Natural killer cell (primary cell): ENCODE data around the gene GMFB. TPM values are rescaled to one million over a fixed set of nuclear protein-coding genes. Genes with fewer than 3 reads are reported as not detected.

Experiments used
- ATAC-seq, 3 donors: fragments of 150-1000 bp in 2 of 3; fragments of 200-7000 bp in 1 of 3; cut with Tn5 transposase; 1 replicate in 1 of 3; 2 replicates in 2 of 3; pipeline ENCODE4 v1.10.0; 2021; ENCODE audit warnings: mild to moderate bottlenecking in 2 of 3, moderate library complexity in 2 of 3
- DNase-seq, 2 donors: peaks; one replicate each; pipeline versions ENCODE4 v3.0.0 to v3.0.0-alpha.2; 2013 to 2021; ENCODE audit warnings: mixed read lengths in 1 of 2
- H3K27ac ChIP-seq: one replicate; pipeline ENCODE4 v1.5.1; 2013; ENCODE audit warnings: mild to moderate bottlenecking, low read length
- H3K27me3 ChIP-seq: one replicate; pipeline ENCODE4 v1.6.1; 2013; ENCODE audit warnings: low read length; ENCODE audit not compliant: control insufficient read depth, insufficient read depth
- H3K36me3 ChIP-seq: one replicate; pipeline ENCODE4 v1.6.1; 2013; ENCODE audit warnings: low read length; ENCODE audit not compliant: control insufficient read depth, insufficient read depth
- H3K4me1 ChIP-seq: one replicate; pipeline ENCODE4 v1.6.1; 2013; ENCODE audit warnings: low read length; ENCODE audit not compliant: control insufficient read depth, insufficient read depth
- H3K4me3 ChIP-seq: one replicate; pipeline ENCODE4 v1.5.1; 2013; ENCODE audit warnings: low read length
- H3K9me3 ChIP-seq: one replicate; pipeline ENCODE4 v1.6.1; 2013; ENCODE audit warnings: low read length; ENCODE audit not compliant: control insufficient read depth, insufficient read depth
- H3K27ac Mint-ChIP-seq, 2 donors: one replicate each; pipeline ENCODE4 v1.8.0; 2022; ENCODE audit warnings: mild to moderate bottlenecking in 2 of 2, mixed read lengths in 2 of 2, moderate library complexity in 1 of 2
- H3K27me3 Mint-ChIP-seq, 2 donors: one replicate each; pipeline ENCODE4 v1.8.0; 2022; ENCODE audit warnings: low read depth in 2 of 2, mixed read lengths in 2 of 2
- H3K36me3 Mint-ChIP-seq: one replicate; pipeline ENCODE4 v1.8.0; 2022; ENCODE audit warnings: mixed read lengths
- H3K4me1 Mint-ChIP-seq, 2 donors: one replicate each; pipeline ENCODE4 v1.8.0; 2022; ENCODE audit warnings: mixed read lengths in 2 of 2
- H3K4me3 Mint-ChIP-seq: one replicate; pipeline ENCODE4 v1.8.0; 2022; ENCODE audit warnings: mild to moderate bottlenecking, moderate library complexity, mixed read lengths
- H3K9me3 Mint-ChIP-seq, 2 donors: one replicate each; pipeline ENCODE4 v1.8.0; 2022; ENCODE audit warnings: mixed read lengths in 2 of 2
- WGBS: methylation state at CpG from one replicate; pipeline ENCODE4 v1.1.7; 2013; ENCODE audit warnings: missing lambda C conversion rate; ENCODE audit not compliant: insufficient coverage; 5-methylcytosine and 5-hydroxymethylcytosine counted together
- intact Hi-C: fragments of 100-400 bp; cut with micrococcal nuclease; formaldehyde crosslinking; loops from one replicate; pipeline ENCODE4 v1.14.2; 2022
- total RNA-seq, 4 donors: library from RNA; stranded (reverse); fragments of 120-200 nt in 1 of 4; gene quantifications; one replicate each; pipeline versions ENCODE4 v1.2.3 to v1.2.4, GENCODE V29; 2013 to 2022
- TF ChIP-seq, protein P1 (sequence below): fragments of 200-600 bp; IDR thresholded peaks from one replicate; pipeline ENCODE4 v1.8.0; 2022; ENCODE audit warnings: antibody characterized with exemption

GMFB gene
- total RNA-seq, 3 donors from 2014 or later (not counting 1 experiment from before 2014, with no cell fraction given), result 46.4 to 55.1 (median 52.8) TPM

DNA sequence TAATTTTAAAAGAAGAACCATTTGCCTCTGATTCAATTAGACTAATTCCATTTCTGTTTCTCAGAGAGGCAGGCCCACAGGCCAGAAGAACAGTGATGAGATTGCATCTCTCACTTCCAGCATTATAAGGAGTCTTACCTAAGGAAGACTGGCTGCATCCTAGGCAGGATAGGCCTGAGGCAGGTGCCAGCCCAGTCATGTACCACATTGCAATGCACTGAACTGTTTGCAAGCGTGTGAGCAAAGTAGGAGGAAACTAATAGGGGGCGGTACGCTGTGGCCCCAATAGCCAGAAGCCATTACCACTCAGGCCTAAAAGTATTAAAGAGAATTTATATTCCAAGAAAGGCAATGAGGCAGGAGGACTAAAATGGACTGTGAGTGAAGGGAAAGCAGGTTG is 35.5 kb downstream of the GMFB start:
- WGBS, result 100% methylated on average over 3 of the region's 3 CpGs
- ATAC-seq (no peak), DNase-seq (no peak)
- Histone ChIP-seq H3K4me1 (peaks cover 3% of the 10 kb centered on the region), H3K4me3 (no peak overlapping the region), H3K27ac (no peak overlapping the region), H3K9me3 (no peaks in the 10 kb centered on the region), H3K27me3 (no peaks in the 10 kb centered on the region), H3K36me3 (no peaks in the 10 kb centered on the region)
- Mint-ChIP-seq H3K9me3 (no peaks in the 10 kb centered on the region), H3K36me3 (no peaks in the 10 kb centered on the region), H3K27ac (no peak overlapping the region), H3K4me3 (no peak overlapping the region), H3K27me3 (peaks cover 4 to 12% of the 10 kb centered on the region in 2 donors), H3K4me1 (no peaks in the 10 kb centered on the region)
- intact Hi-C loops, result no loop called here
- TF ChIP-seq, protein P1, sequence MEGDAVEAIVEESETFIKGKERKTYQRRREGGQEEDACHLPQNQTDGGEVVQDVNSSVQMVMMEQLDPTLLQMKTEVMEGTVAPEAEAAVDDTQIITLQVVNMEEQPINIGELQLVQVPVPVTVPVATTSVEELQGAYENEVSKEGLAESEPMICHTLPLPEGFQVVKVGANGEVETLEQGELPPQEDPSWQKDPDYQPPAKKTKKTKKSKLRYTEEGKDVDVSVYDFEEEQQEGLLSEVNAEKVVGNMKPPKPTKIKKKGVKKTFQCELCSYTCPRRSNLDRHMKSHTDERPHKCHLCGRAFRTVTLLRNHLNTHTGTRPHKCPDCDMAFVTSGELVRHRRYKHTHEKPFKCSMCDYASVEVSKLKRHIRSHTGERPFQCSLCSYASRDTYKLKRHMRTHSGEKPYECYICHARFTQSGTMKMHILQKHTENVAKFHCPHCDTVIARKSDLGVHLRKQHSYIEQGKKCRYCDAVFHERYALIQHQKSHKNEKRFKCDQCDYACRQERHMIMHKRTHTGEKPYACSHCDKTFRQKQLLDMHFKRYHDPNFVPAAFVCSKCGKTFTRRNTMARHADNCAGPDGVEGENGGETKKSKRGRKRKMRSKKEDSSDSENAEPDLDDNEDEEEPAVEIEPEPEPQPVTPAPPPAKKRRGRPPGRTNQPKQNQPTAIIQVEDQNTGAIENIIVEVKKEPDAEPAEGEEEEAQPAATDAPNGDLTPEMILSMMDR, result no peak

DNA sequence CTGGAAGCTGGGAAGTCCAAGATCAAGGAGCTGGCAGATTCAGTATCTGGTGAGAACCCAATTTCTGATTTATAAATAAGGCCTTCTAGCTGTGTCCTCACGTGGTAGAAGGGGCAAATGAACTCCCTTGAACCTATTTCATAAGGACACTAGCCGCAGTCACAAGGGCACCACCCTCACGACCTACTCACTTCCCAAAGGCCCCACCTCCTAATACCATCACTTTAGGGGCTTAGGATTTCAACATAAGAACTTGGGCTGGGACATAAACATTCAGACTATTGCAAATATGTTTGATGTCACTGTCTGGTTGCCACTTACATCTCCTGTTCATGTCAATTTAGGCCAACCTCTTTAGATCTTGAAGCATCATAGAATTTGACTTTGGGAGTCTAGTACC is 36.8 kb downstream of the GMFB start:
- WGBS, result 84% methylated on average over 3 of the region's 3 CpGs
- H3K27me3 Mint-ChIP-seq, result peaks cover 3 to 12% of the 10 kb centered on the region in 2 donors
- H3K36me3 Mint-ChIP-seq, result no peaks in the 10 kb centered on the region
- H3K27ac Mint-ChIP-seq, result no peak overlapping the region
- TF ChIP-seq, protein P1, result no peak
- Histone ChIP-seq H3K36me3 (no peaks in the 10 kb centered on the region), H3K27ac (no peak overlapping the region), H3K4me3 (no peak overlapping the region), H3K9me3 (no peaks in the 10 kb centered on the region), H3K4me1 (peaks cover 3% of the 10 kb centered on the region), H3K27me3 (no peaks in the 10 kb centered on the region)
- ATAC-seq (no peak), DNase-seq (no peak)
- no peaks in the 10 kb centered on the region for H3K4me1 Mint-ChIP-seq
- H3K9me3 Mint-ChIP-seq, result no peaks in the 10 kb centered on the region
- intact Hi-C loops, result no loop called here
- no peak overlapping the region for H3K4me3 Mint-ChIP-seq

DNA sequence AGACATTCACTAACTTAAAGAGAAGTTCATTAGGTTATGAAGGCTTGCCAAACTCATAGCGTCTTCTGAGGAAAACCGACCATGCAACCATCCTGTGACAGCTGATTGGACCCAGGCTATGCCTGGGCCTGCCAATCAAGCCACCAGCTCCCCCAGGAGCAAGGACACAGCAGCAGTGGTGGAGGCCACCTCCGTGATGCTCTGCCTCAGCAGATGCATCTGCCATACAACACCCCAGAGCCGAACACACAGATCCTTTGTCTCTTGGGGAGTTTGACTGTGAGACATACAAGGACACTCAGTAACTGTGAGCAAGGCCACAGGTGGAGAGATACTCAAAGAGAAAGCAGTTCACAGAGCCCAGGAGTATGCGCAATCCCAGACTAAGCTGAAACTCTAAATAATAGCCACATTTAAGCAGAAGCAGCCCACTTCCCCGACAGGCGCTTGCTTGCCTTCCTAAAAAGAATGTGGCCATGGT is 37.6 kb downstream of the GMFB start:
- Mint-ChIP-seq H3K4me3 (no peak overlapping the region), H3K9me3 (no peaks in the 10 kb centered on the region), H3K27ac (peak overlapping the region in 1 of 2 donors; percentile 56), H3K27me3 (peaks cover 4 to 18% of the 10 kb centered on the region in 2 donors), H3K4me1 (no peaks in the 10 kb centered on the region), H3K36me3 (no peaks in the 10 kb centered on the region)
- no peak overlapping the region for H3K27ac ChIP-seq
- no peaks in the 10 kb centered on the region for H3K9me3 ChIP-seq
- DNase-seq (no peak), ATAC-seq (no peak)
- H3K36me3 ChIP-seq, result no peaks in the 10 kb centered on the region
- H3K27me3 ChIP-seq, result no peaks in the 10 kb centered on the region
- TF ChIP-seq, protein P1, result no peak
- 93% methylated on average over 7 of the region's 7 CpGs for WGBS
- intact Hi-C loops, result no loop called here
- H3K4me1 ChIP-seq, result peaks cover 3% of the 10 kb centered on the region
- H3K4me3 ChIP-seq, result no peak overlapping the region

DNA sequence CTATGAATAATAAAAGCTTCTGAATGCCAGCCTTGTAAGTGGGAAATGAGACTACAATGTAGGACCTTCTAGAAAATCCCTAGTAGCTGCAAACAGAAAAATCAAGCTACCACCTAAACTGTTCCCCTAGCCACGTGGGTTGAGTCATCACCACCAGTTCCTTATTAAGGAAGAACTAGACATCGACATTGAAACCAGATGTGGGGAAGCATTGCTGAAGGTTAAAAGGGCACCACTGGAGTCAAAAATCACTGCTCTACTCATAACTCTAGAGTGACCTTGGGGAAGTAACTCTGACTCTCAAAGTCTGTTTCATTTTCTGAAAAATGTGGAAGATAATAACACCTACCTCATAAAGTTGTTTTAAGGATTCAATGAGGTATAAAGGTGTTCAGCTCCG is 38.2 kb downstream of the GMFB start:
- DNase-seq (no peak), ATAC-seq (no peak)
- intact Hi-C loops, result no loop called here
- no peak overlapping the region for H3K4me3 ChIP-seq
- no peaks in the 10 kb centered on the region for H3K27me3 ChIP-seq
- Mint-ChIP-seq H3K27me3 (peaks cover 6 to 22% of the 10 kb centered on the region in 2 donors), H3K9me3 (no peaks in the 10 kb centered on the region), H3K36me3 (no peaks in the 10 kb centered on the region), H3K4me3 (no peak overlapping the region), H3K27ac (peak overlapping the region in 1 of 2 donors; percentile 56), H3K4me1 (no peaks in the 10 kb centered on the region)
- WGBS, result 38% methylated on average over 3 of the region's 3 CpGs
- H3K9me3 ChIP-seq, result no peaks in the 10 kb centered on the region
- peaks cover 3% of the 10 kb centered on the region for H3K4me1 ChIP-seq
- H3K36me3 ChIP-seq, result no peaks in the 10 kb centered on the region
- TF ChIP-seq, protein P1, result no peak
- H3K27ac ChIP-seq, result no peak overlapping the region
